GM18907 (cell line): ENCODE measurements around the gene EXOC8.

Source experiments
- ATAC-seq: cut with Tn5 transposase; IDR thresholded peaks from one replicate; pipeline ENCODE4 v1.9.1; 2021; ENCODE audit warnings: mild to moderate bottlenecking, moderate library complexity; ENCODE audit not compliant: unreplicated experiment

EXOC8 gene

GRCh38 chr1:231318015-231318355 is 19.7 kb downstream of the EXOC8 start:
- ATAC-seq, result no peak

GRCh38 chr1:231317306-231318014 is 20.2 kb downstream of the EXOC8 start:
- ATAC-seq, result no peak

- peak; percentile 77 for ATAC-seq
Observed at GRCh38 chr1:231315887-231316286, 21.8 kb downstream of the EXOC8 start.

GRCh38 chr1:231313661-231314060 is 24.0 kb downstream of the EXOC8 start:
- no peak for ATAC-seq

GRCh38 chr1:231312432-231312788 is 25.2 kb downstream of the EXOC8 start:
- no peak for ATAC-seq

- no peak for ATAC-seq
Observed at GRCh38 chr1:231311720-231312431, 25.8 kb downstream of the EXOC8 start.

GRCh38 chr1:231310391-231310934 is 27.2 kb downstream of the EXOC8 start:
- no peak for ATAC-seq

- no peak for ATAC-seq
Observed at GRCh38 chr1:231301990-231302389, 35.7 kb downstream of the EXOC8 start.

GRCh38 chr1:231295938-231296337 is 41.7 kb downstream of the EXOC8 start:
- ATAC-seq, result no peak

- ATAC-seq, result no peak
Observed at GRCh38 chr1:231286603-231287002, 51.0 kb downstream of the EXOC8 start.

GRCh38 chr1:231284441-231284840 is 53.2 kb downstream of the EXOC8 start:
- no peak for ATAC-seq
